CD4-positive, alpha-beta T cell treated with Interleukin-10 for 1 hour (primary cell): Measurements from ENCODE around the gene SRA1.
"Not testable (repeated sequence)": the region's sequence is repeated elsewhere in the genome, so short reads cannot be mapped to it uniquely, and the experiment has no call there.

Experiments used
- DNase-seq: peaks from one replicate; pipeline ENCODE4 v3.0.0-alpha.2; 2020

SRA1 gene

GRCh38 chr5:140557136-140557805, at the start of gene SRA1:
TSS of gene SRA1 (minus strand) at chr5:140557473. CDS start at chr5:140557452, 21 bp downstream.
- DNase-seq: peak; percentile 87

GRCh38 chr5:140607031-140607430, 49.8 kb upstream of the SRA1 start:
- DNase-seq: no peak

GRCh38 chr5:140605879-140606278, 48.6 kb upstream of the SRA1 start:
- DNase-seq: no peak

GRCh38 chr5:140603734-140604133, 46.5 kb upstream of the SRA1 start:
- DNase-seq: no peak

GRCh38 chr5:140603446-140603698, 46.1 kb upstream of the SRA1 start:
- not testable (repeated sequence) for DNase-seq

- no peak for DNase-seq
These were observed 44.9 kb upstream of the SRA1 start for GRCh38 chr5:140602147-140602546.

- no peak for DNase-seq
These were observed 42.8 kb upstream of the SRA1 start for GRCh38 chr5:140600096-140600495.

GRCh38 chr5:140598836-140599235, 41.6 kb upstream of the SRA1 start:
- no peak for DNase-seq

GRCh38 chr5:140596321-140596741, 39.1 kb upstream of the SRA1 start:
- no peak for DNase-seq

- DNase-seq: peak; percentile 10
These were observed 38.4 kb upstream of the SRA1 start for GRCh38 chr5:140595538-140596300.

- no peak for DNase-seq
These were observed 36.9 kb upstream of the SRA1 start for GRCh38 chr5:140594169-140594568.

- not testable (repeated sequence) for DNase-seq
These were observed 35.8 kb upstream of the SRA1 start for GRCh38 chr5:140593070-140593469.

GRCh38 chr5:140591747-140592372, 34.6 kb upstream of the SRA1 start:
- no peak for DNase-seq

- DNase-seq: no peak
These were observed 33.6 kb upstream of the SRA1 start for GRCh38 chr5:140590861-140591260.

- no peak for DNase-seq
These were observed 31.2 kb upstream of the SRA1 start for GRCh38 chr5:140588311-140589070.

GRCh38 chr5:140587495-140587894, 30.2 kb upstream of the SRA1 start:
- no peak for DNase-seq

GRCh38 chr5:140579188-140579747, 22.0 kb upstream of the SRA1 start:
- not testable (repeated sequence) for DNase-seq

- no peak for DNase-seq
These were observed 19.5 kb upstream of the SRA1 start for GRCh38 chr5:140576776-140577201.

GRCh38 chr5:140575309-140575708, 18.0 kb upstream of the SRA1 start:
- DNase-seq: no peak

GRCh38 chr5:140574165-140574564, 16.9 kb upstream of the SRA1 start:
- no peak for DNase-seq

GRCh38 chr5:140573683-140574082, 16.4 kb upstream of the SRA1 start:
- DNase-seq: no peak

GRCh38 chr5:140571105-140571504, 13.8 kb upstream of the SRA1 start:
- no peak for DNase-seq

- no peak for DNase-seq
These were observed 13.2 kb upstream of the SRA1 start for GRCh38 chr5:140570488-140570887.
